IMR-90 (cell line): Measurements from ENCODE around the gene TMEM129. TPM values are rescaled to one million over a fixed set of nuclear protein-coding genes. Genes with fewer than 3 reads are reported as not detected.

Source experiments
- ATAC-seq: fragments of 200-7000 bp; cut with Tn5 transposase; 2 replicates; pipeline ENCODE4 v1.9.1; 2020; ENCODE audit warnings: low read depth, mild to moderate bottlenecking, moderate library complexity
- BruUV-seq: library from RNA; stranded (reverse); fragments of 400-500 nt; replicated peaks from 2 replicates; lab custom pipeline; 2021; lab: Mats Ljungman, UMichigan
- CTCF ChIA-PET: fragments of 300-600 bp; formaldehyde crosslinking; extraction: SDS; loops from one replicate; lab custom pipeline; 2021; ENCODE audit warnings: antibody characterized with exemption; lab: Yijun Ruan, JAX
- POLR2A ChIA-PET: fragments of 300-600 bp; sonication (Branson Sonifier 250); formaldehyde crosslinking; loops from one replicate; lab custom pipeline; 2022; ENCODE audit warnings: antibody characterized with exemption; ENCODE audit not compliant: unreplicated experiment; lab: Charles Lee
- DNase-seq: peaks from one replicate; pipeline ENCODE4 v3.0.0; 2013
- H2AFZ ChIP-seq: replicated peaks from 2 replicates; pipeline ENCODE3; 2013; ENCODE audit warnings: low read length, mild to moderate bottlenecking; ENCODE audit not compliant: poor library complexity
- H2AK5ac ChIP-seq: 2 replicates; pipeline ENCODE4 v1.6.1; 2013; ENCODE audit warnings: low read depth, low read length, inconsistent platforms
- H2AK9ac ChIP-seq: replicated peaks from 2 replicates; pipeline ENCODE3; 2013; ENCODE audit warnings: mild to moderate bottlenecking, low read depth, low read length, moderate library complexity; ENCODE audit not compliant: poor library complexity
- H2BK120ac ChIP-seq: 2 replicates; pipeline ENCODE4 v1.6.1; 2013; ENCODE audit warnings: low read depth, low read length, inconsistent platforms
- H2BK15ac ChIP-seq: 3 replicates; pipeline ENCODE4 v1.6.1; 2013; ENCODE audit warnings: low read depth, low read length, inconsistent platforms
- H2BK20ac ChIP-seq: 2 replicates; pipeline ENCODE4 v1.6.1; 2013; ENCODE audit warnings: low read depth, mild to moderate bottlenecking, inconsistent platforms, low read length, moderate library complexity
- H2BK5ac ChIP-seq: 2 replicates; pipeline ENCODE4 v1.6.1; 2013; ENCODE audit warnings: mild to moderate bottlenecking, low read depth, low read length, inconsistent platforms; ENCODE audit not compliant: poor library complexity, severe bottlenecking
- H3K14ac ChIP-seq: replicated peaks from 2 replicates; pipeline ENCODE4 v1.6.1; 2013; ENCODE audit warnings: low read depth, low read length, inconsistent platforms
- H3K18ac ChIP-seq: 2 replicates; pipeline ENCODE4 v1.6.1; 2013; ENCODE audit warnings: low read depth, low read length, control low read depth
- H3K23ac ChIP-seq: 2 replicates; pipeline ENCODE4 v1.6.1; 2013; ENCODE audit warnings: low read depth, low read length, inconsistent platforms
- H3K27ac ChIP-seq: 2 replicates; pipeline ENCODE4 v1.5.1; 2013; ENCODE audit warnings: mild to moderate bottlenecking, control low read depth, low read length; ENCODE audit not compliant: insufficient read depth
- H3K27me3 ChIP-seq: 2 replicates; pipeline ENCODE4 v1.6.1; 2013; ENCODE audit warnings: low read length; ENCODE audit not compliant: control insufficient read depth, insufficient read depth
- H3K36me3 ChIP-seq: 2 replicates; pipeline ENCODE4 v1.6.1; 2013; ENCODE audit warnings: low read length, mixed read lengths; ENCODE audit not compliant: control insufficient read depth, insufficient read depth
- H3K4ac ChIP-seq: 2 replicates; pipeline ENCODE4 v1.6.1; 2013; ENCODE audit warnings: low read depth, low read length, inconsistent platforms
- H3K4me1 ChIP-seq: 2 replicates; pipeline ENCODE4 v1.6.1; 2013; ENCODE audit warnings: low read length, mixed read lengths; ENCODE audit not compliant: control insufficient read depth, insufficient read depth
- H3K4me2 ChIP-seq: 2 replicates; pipeline ENCODE4 v1.6.1; 2013; ENCODE audit warnings: low read depth, mild to moderate bottlenecking, control low read depth, low read length, moderate library complexity
- H3K4me3 ChIP-seq: 2 replicates; pipeline ENCODE4 v1.5.1; 2013; ENCODE audit warnings: low read depth, mild to moderate bottlenecking, control low read depth, low read length, moderate library complexity; ENCODE audit not compliant: insufficient read depth
- H3K56ac ChIP-seq: 2 replicates; pipeline ENCODE4 v1.6.1; 2013; ENCODE audit warnings: low read length, inconsistent platforms; ENCODE audit not compliant: insufficient read depth; ENCODE audit errors: extremely low read depth
- H3K79me1 ChIP-seq, 2 experiments: 2 replicates each; pipeline ENCODE4 v1.6.1; 2013; ENCODE audit warnings: low read length in 2 of 2, inconsistent platforms in 1 of 2, low read depth in 1 of 2
- H3K9ac ChIP-seq: 2 replicates; pipeline ENCODE4 v1.6.1; 2013; ENCODE audit warnings: low read depth, low read length, control low read depth
- H3K9me1 ChIP-seq: 2 replicates; pipeline ENCODE4 v1.6.1; 2013; ENCODE audit warnings: low read length, inconsistent platforms; ENCODE audit not compliant: insufficient read depth
- H3K9me3 ChIP-seq: 2 replicates; pipeline ENCODE4 v1.6.1; 2013; ENCODE audit warnings: low read length; ENCODE audit not compliant: control insufficient read depth, insufficient read depth
- H4K20me1 ChIP-seq: 2 replicates; pipeline ENCODE4 v1.6.1; 2013; ENCODE audit warnings: low read length, inconsistent platforms; ENCODE audit not compliant: insufficient read depth
- H4K5ac ChIP-seq: 2 replicates; pipeline ENCODE4 v1.6.1; 2013; ENCODE audit warnings: mild to moderate bottlenecking, low read depth, low read length, control low read depth
- H4K8ac ChIP-seq, 2 experiments: 2 replicates each; pipeline ENCODE4 v1.6.1; 2013; ENCODE audit warnings: low read depth in 2 of 2, low read length in 2 of 2, control low read depth in 1 of 2, inconsistent platforms in 1 of 2
- H4K91ac ChIP-seq: 2 replicates; pipeline ENCODE4 v1.6.1; 2013; ENCODE audit warnings: low read depth, low read length, inconsistent platforms; ENCODE audit not compliant: insufficient read depth
- CHD1 ChIP-seq: IDR thresholded peaks from 2 replicates; pipeline ENCODE4 v1.6.1; 2012; ENCODE audit warnings: low read depth, low read length, improper control_type of control experiment
- MXI1 ChIP-seq: IDR thresholded peaks from 2 replicates; pipeline ENCODE4 v1.6.1; 2012; ENCODE audit warnings: low read depth, mild to moderate bottlenecking, low read length, moderate library complexity, borderline replicate concordance
- SMC3 ChIP-seq: fragments of 150-350 bp; IDR thresholded peaks from 2 replicates; pipeline ENCODE4 v1.6.1; 2016; ENCODE audit warnings: low read depth, mild to moderate bottlenecking, antibody characterized with exemption, low read length, moderate library complexity
- WGBS, 2 experiments: methylation state at CpG; one replicate each; pipeline versions ENCODE4 v1.1.5 to v1.1.7; 2013; ENCODE audit warnings: missing lambda C conversion rate in 2 of 2; ENCODE audit not compliant: insufficient read length in 1 of 2; ENCODE audit errors: extremely low coverage in 2 of 2; 5-methylcytosine and 5-hydroxymethylcytosine counted together
- dilution Hi-C: fragments of 300-500 bp; cut with HindIII; formaldehyde crosslinking; loops from one replicate; pipeline ENCODE4 v1.14.3; 2018; ENCODE audit warnings: low sequenced_read_pairs; ENCODE audit not compliant: unreplicated experiment
- in situ Hi-C: fragments of 300-500 bp; cut with MboI; formaldehyde crosslinking; loops from 3 replicates; pipeline ENCODE4 v1.14.3; 2019; ENCODE audit warnings: low sequenced_read_pairs, inconsistent platforms, mixed read lengths
- intact Hi-C: fragments of 100-400 bp; cut with micrococcal nuclease; formaldehyde crosslinking; loops from 2 replicates; pipeline ENCODE4 v1.10.0; 2022
- polyA plus RNA-seq, 3 experiments: library from polyadenylated mRNA; depleted of rRNA; stranded (reverse); fragments of >200 nt; gene quantifications; 2 replicates each; pipeline ENCODE4 v1.2.3, GENCODE V29; 2012; ENCODE audit warnings: low replicate concordance in 1 of 3
- total RNA-seq: library from RNA; depleted of rRNA; stranded (reverse); fragments of >200 nt; gene quantifications from 2 replicates; pipeline ENCODE4 v1.2.3, GENCODE V29; 2012
- TF ChIP-seq, protein P1 (sequence below): fragments of 150-350 bp; IDR thresholded peaks from 2 replicates; pipeline ENCODE4 v1.6.1; 2017; ENCODE audit warnings: mild to moderate bottlenecking, antibody characterized with exemption, low read length, low read depth

The TMEM129 gene
- total and polyA plus RNA-seq, 2 of the 4 experiments (the other 2 are of a cell fraction): 6.6 to 26.6 TPM

DNA sequence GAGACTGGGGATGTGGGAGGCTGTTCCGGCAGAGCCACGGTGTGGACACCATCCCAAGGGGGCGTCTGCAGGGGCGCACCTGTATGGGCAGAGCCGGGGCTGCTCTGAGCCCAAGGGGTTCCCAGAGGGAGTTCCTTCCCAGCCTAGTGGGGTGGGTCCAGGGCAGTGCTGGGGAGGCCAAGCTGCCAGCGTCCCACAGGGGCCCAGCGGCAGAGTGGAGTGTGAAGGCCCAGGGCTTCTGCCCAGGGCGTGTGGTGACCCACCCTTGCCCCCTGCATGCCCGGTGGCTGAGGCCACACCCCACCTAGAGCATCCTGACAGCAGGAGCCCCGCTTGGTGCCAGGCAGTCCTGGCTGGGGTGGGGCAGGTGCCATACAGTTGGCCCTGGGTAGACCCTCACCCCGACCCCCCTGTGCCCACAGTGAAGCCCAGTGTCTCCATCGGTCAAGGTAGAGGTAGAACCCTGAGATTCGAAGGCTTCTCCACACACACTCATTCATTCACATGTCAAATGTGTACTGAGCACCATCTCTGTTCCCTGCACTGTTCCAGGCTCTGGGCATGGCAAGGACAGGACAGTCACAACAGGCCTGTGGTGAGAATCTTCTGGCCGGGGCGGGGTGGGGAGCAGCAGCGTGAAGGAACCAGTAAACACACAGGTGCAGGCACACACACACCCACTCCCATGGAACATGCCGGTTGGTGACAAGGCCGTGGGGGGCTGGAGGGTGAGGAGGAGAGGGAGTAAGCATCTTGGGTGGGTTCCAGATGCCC is 29.4 kb upstream of the TMEM129 start:
- Histone ChIP-seq H3K27me3 (no peaks in the 10 kb centered on the region; the same call in 1 of the 2 replicates), H3K56ac (no peak overlapping the region), H2BK15ac (no peak overlapping the region), H3K4me3 (no peak overlapping the region), H2AFZ (no peak overlapping the region), H2BK5ac (no peak overlapping the region), H2AK9ac (no peak overlapping the region), H4K91ac (no peak overlapping the region), H3K36me3 (no peaks in the 10 kb centered on the region), H3K23ac (no peak overlapping the region), H3K4ac (no peak overlapping the region), H3K79me1 (no peaks in the 10 kb centered on the region), H3K4me1 (no peaks in the 10 kb centered on the region), H3K9me3 (no peaks in the 10 kb centered on the region), H2BK120ac (no peak overlapping the region), H3K14ac (no peak overlapping the region), H3K4me2 (no peak overlapping the region), H3K18ac (no peak overlapping the region), H4K5ac (no peak overlapping the region), H4K20me1 (peaks cover 4% of the 10 kb centered on the region; the same call in 1 of the 2 replicates), H3K9me1 (no peaks in the 10 kb centered on the region), H2AK5ac (no peak overlapping the region), H2BK20ac (no peak overlapping the region), H3K9ac (no peak overlapping the region), H3K27ac (no peak overlapping the region), H4K8ac (no peak overlapping the region)
- in situ Hi-C loops (no loop called here), dilution Hi-C loops (no loop called here), intact Hi-C loops (no loop called here)
- WGBS, 2 experiments: no CpG with 5 or more reads among the region's 18 CpGs
- TF ChIP-seq, protein P1, sequence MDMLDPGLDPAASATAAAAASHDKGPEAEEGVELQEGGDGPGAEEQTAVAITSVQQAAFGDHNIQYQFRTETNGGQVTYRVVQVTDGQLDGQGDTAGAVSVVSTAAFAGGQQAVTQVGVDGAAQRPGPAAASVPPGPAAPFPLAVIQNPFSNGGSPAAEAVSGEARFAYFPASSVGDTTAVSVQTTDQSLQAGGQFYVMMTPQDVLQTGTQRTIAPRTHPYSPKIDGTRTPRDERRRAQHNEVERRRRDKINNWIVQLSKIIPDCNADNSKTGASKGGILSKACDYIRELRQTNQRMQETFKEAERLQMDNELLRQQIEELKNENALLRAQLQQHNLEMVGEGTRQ: no peak
- no peak for TF ChIP-seq MXI1
- TF ChIP-seq SMC3: no peak
- no peak for TF ChIP-seq CHD1
- ATAC-seq: no peak
- DNase-seq: no peak
- no TSS peak for BruUV-seq
- ChIA-PET POLR2A (no interaction called here), CTCF (no interaction called here)
